LHCN-M2 (cell line): Measurements from ENCODE around the gene CDH24. TPM values are rescaled to one million over a fixed set of nuclear protein-coding genes. Genes with fewer than 3 reads are reported as not detected.
A peak's percentile ranks its signal among the peaks of the same experiment; 100 is the strongest.

Source experiments
- DNase-seq: peaks from one replicate; pipeline ENCODE4 v3.0.0-alpha.2; 2012; ENCODE audit warnings: low read depth
- polyA plus RNA-seq: library from polyadenylated mRNA; unstranded; fragments of >200 nt; gene quantifications from one replicate; pipeline ENCODE4 v1.2.1, GENCODE V29; 2012; ENCODE audit warnings: missing spikeins
- total RNA-seq: library from RNA; depleted of rRNA; stranded (reverse); fragments of >200 nt; gene quantifications from 2 replicates; pipeline ENCODE4 v1.2.3, GENCODE V29; 2014; rRNA removed

Gene CDH24
- 10.4 and 11.0 TPM in 2 replicates for total RNA-seq
- 8.0 TPM for polyA plus RNA-seq

- DNase-seq, result peak; percentile 60
These were observed at the start of gene CDH24 for GRCh38 chr14:23056956-23057756. CDH24 (minus strand) TSS chr14:23057520; CDS start chr14:23055733, 1,787 bp downstream.

DNA sequence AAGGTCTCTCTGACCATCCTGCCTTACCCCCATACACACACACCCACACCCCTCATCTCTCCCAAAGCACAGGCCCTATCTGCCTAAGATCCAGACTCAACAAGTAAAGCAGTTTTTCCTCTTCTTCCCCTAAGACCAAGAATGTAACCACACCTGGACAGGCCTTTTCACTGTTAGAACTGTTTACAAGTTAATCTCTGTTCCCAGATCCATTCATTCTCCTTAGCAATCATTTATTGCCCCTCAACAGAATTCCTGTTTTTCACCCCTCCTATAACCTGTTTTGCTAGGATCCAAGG lies 49.4 kb upstream of the CDH24 start:
- DNase-seq, result no peak

GRCh38 chr14:23105348-23105824 lies 48.1 kb upstream of the CDH24 start:
- no peak for DNase-seq

- no peak for DNase-seq
These were observed 47.4 kb upstream of the CDH24 start, which contains the start of gene CIROP for GRCh38 chr14:23104591-23105347. CIROP (minus strand) TSS chr14:23104989; CDS start chr14:23104920, 69 bp downstream.

- DNase-seq, result no peak
These were observed 46.8 kb upstream of the CDH24 start for GRCh38 chr14:23104070-23104590.

- DNase-seq, result no peak
These were observed 46.3 kb upstream of the CDH24 start for GRCh38 chr14:23103581-23103980.

GRCh38 chr14:23102801-23103200 lies 45.5 kb upstream of the CDH24 start:
- no peak for DNase-seq

GRCh38 chr14:23101986-23102625 lies 44.8 kb upstream of the CDH24 start:
- no peak for DNase-seq

- DNase-seq, result no peak
These were observed 44.1 kb upstream of the CDH24 start for GRCh38 chr14:23101213-23101970.

- DNase-seq, result no peak
These were observed 42.0 kb upstream of the CDH24 start for GRCh38 chr14:23099212-23099861.

DNA sequence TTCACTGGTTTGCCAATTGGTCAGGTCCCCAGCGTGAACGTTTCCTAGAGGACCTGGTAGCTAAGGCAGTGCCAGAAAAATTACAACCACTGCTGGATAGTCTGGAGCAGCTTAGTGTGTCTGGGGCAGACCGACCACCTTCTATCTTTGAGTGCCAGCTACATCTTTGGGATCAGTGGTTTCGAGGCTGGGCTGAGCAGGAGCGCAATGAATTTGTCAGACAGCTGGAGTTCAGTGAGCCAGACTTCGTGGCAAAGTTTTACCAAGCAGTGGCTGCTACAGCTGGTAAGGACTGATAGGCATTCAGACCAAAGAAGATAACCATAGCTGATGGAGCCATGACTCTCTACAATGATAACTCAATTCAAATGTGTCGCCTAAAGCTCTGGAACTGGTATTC lies 40.5 kb upstream of the CDH24 start:
- no peak for DNase-seq

- DNase-seq, result peak; percentile 100
These were observed 38.1 kb upstream of the CDH24 start, which contains the start of gene C14orf119 for GRCh38 chr14:23095196-23096108. C14orf119 (plus strand) TSS chr14:23095505; CDS start chr14:23097659, 2,154 bp downstream.

GRCh38 chr14:23094666-23095195 lies 37.4 kb upstream of the CDH24 start, which contains the start of gene ACIN1:
ACIN1 (minus strand) TSS chr14:23095136; CDS start chr14:23095112, 24 bp downstream.
- peak; percentile 82 for DNase-seq

DNA sequence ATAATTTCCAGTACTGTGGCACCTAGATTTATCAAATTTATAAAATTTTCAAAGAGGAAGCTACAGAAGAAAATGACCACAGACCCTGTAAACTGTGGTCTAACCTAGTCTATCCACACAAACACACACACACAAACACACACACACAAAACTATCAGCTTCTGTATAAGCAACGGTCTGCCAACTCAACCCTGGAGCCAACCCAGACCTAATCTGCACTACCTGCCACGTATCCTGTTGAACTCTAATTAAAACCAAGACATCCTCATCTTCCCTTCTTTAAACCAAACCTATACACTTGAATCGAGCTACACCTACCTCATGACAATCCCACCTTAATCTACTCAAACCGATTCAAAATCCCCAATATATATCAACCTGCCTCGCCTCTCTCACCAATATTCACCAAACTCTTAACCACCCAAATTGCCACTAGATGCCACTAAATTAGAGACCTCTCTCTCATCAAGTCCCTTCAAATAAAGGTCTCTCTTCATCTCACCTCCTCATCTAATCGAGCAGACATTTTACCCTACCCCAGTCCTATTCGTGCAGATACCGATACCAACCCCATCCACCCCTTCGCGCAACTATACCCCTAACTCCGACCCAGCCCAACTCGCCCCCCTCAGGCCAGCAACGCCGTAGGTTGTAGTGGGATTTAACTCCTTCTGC lies 36.8 kb upstream of the CDH24 start:
- no peak for DNase-seq

- no peak for DNase-seq
These were observed 36.2 kb upstream of the CDH24 start for GRCh38 chr14:23093526-23093925.

DNA sequence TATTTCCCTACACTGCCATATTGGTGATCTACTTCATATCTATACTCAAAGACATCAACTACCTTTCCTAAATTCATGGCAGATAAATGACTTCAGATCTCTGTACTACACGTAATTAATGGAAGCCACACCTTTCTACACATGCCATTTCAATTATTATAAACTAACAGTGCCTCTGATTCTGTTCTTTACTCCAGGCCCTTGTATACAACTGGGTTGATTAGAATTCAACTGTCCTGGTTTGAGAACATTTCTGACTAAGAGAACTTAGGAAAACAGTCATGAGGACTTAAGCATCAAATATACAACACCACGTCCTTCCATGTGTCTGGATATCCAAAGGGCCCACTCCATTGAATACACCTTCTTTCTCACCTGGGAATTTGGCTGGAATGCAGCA lies 35.8 kb upstream of the CDH24 start:
- DNase-seq, result no peak

DNA sequence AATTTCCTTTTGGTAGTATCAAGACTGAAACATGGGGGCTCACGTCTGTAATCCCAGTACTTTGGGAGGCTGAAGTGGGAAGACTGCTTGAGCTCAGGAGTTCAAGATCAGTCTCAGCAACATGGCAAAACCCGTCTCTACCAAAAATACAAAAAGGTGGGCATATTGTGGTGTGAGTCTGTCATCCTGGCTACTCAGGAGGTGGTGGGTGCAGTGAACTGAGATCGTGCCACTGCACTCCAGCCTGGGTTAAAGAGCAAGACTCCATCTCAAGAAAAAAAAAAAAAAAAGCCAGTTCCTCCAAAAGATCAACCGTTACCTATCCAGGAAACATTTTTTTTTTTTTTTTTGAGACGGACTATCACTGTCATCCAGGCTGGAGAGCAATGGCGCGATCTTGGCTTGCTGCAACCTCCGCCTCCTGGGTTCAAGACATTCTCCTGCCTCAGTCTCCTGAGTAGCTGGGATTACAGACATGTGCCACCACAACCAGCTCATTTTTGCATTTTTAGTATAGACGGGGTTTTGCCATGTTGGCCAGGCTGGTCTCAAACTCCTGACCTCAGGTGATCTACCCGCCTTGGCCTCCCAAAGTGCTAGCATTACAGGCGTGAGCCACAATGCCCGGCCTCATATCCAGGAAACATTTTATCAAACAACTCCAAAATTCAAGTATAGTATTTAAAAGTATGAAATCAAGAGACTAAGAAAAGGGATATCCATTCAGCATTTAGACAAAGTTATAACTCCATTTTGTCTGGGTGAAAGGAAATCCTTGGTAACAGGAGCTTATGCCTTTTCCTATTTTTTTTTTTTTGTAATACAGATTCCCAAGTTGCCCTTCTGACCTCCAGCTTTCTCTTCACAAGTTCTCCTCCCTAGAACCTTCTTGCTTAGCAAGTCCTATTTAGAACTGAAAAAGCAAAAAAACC lies 34.2 kb upstream of the CDH24 start:
- no peak for DNase-seq
